ENCODE results near the gene FTCDNL1. TPM values are rescaled to one million over a fixed set of nuclear protein-coding genes. Genes with fewer than 3 reads are reported as not detected.
A peak's percentile ranks its signal among the peaks of the same experiment; 100 is the strongest.

Gene FTCDNL1
- polyA plus RNA-seq, 10 donors, result 1.4 to 3.0 (median 2.2) TPM

- peak in 1 of 3 donors; percentile 56 for DNase-seq
These were observed 8.2 kb downstream of the FTCDNL1 start for GRCh38 chr2:199842631-199843395.

- DNase-seq, result no peak
These were observed 9.6 kb downstream of the FTCDNL1 start for GRCh38 chr2:199841409-199841808.

DNA sequence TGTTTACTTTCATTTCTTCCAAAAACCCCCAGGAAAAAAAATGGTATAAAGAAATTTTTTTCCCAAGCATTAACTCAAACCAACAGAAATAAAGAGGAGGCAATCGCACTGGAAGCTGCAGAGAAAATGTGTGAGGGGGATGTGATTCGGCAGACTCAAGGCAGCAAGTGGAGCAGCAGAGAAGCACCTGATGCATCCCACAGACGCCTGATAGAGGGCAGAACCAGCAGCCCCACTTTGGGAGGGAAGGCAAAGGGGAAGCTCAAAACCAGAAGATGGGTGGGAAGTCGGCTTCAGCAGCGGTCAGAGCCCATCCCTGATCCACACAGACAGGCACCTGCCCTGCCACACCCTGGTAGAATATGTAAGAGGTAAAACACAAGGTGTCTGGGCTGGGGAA lies 12.6 kb downstream of the FTCDNL1 start:
- DNase-seq, result no peak

- no peak for DNase-seq
These were observed 14.0 kb downstream of the FTCDNL1 start for GRCh38 chr2:199836943-199837342.

- DNase-seq, result no peak
These were observed 17.5 kb downstream of the FTCDNL1 start for GRCh38 chr2:199833525-199833924.

- no peak for DNase-seq
These were observed 20.5 kb downstream of the FTCDNL1 start for GRCh38 chr2:199830531-199830930.

GRCh38 chr2:199829628-199830027 lies 21.4 kb downstream of the FTCDNL1 start:
- DNase-seq, result no peak

DNA sequence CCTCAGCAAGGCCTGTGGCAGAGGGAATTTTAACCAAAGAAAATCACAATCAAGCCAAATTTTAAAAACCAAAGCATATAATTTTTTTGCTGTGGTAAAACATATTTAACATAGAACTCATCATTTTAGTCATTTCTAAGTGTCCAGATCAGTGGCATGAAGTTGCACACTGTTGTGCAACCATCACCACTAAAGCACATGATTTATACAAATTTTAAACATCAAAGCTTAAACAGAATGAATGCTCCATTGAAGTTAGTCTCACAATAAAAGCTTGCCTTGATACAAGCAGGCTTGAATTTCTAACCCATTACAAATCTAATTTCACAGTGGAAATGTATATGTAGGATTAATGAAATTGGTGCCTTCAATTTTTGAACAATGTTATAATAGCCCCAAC lies 31.2 kb downstream of the FTCDNL1 start:
- DNase-seq, result no peak

- DNase-seq, result no peak
These were observed 32.2 kb downstream of the FTCDNL1 start for GRCh38 chr2:199818754-199819153.

DNA sequence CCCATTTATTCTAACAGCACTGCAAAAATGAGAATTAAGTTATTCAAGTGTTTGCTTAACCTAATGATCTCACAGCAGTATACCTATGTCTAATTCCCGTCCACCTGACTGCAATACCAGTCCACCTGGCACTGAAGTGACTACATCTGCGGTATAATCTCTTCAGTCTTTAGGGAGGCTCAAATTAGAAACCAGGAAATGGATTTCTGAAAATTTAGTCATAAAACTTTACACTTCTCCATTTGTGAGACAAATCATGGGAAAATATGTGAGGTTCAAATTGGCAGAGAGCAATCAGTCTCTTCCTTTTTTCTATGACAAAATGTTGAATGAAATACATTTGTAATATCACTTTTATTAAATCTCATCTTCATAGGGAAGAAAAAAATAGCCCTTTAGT lies 33.0 kb downstream of the FTCDNL1 start:
- DNase-seq, result no peak

DNA sequence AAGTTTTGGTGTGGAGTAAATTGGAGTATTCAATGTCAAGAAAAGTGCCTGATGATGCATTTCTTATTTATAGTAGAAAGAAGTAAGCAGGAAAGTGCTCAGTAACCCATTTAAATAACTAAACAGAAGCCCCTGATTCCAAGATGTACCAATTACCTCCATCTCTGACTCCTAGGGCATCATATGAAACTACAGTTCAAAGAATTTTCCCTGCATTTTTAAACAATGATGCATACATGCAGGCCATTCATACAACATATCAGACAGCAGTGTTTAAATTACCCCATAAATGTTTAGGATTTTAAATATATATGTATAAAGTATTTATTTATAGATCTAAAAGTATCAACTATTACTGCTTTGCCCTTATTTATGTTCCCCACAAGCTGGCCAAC lies 36.2 kb downstream of the FTCDNL1 start:
- no peak for DNase-seq

DNA sequence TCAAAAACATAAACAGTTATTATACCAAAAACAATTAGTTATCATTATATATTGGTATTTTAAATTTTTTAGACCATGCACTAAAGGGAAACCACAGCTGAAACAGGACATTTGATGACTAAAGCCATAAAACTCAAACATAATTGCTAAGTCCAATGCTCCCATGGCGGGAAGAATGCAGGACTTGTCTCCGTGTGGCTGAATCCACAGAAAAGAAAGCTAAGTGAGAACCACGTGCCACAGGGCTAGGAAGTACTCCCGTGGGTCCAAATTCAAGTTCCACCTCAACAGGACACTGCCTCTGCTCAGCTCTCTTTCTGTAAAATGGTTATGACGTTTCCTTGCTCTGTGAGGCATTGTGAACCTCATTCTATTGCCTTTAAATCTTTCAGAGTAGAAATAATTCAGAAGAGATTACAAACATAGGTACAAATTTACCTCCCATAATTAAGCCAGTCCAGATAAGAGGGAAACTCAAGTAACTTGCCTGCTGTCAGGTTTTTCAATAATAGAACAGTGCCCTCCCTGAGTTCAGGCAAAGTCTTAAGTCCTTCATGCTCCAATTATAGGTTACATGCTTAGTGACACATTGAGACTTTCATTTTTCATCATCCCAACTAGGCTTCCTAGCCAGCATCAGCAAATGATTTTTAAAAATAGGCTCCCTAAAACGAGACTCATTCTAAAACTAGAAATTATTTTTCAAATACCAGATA lies 36.7 kb downstream of the FTCDNL1 start:
- DNase-seq, result no peak

DNA sequence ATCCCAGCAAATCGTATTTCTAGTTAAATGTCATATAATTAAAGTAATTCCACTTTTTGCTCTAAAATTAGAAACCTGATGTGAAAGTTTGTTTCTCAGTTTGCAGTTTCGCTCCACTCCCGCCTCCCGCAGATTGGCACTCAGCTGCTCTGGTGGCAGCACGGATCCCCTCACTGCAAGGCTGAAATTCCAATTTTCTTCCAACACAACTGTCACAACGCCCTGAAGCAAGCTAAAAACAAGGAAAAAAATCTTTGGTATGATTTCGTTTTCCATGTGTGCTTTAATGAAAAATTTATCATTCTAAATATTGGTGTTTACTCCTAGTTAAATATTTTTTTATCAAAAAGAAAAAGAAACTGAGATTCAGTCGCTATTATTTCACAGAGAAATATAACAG lies 38.5 kb downstream of the FTCDNL1 start:
- no peak for DNase-seq

DNA sequence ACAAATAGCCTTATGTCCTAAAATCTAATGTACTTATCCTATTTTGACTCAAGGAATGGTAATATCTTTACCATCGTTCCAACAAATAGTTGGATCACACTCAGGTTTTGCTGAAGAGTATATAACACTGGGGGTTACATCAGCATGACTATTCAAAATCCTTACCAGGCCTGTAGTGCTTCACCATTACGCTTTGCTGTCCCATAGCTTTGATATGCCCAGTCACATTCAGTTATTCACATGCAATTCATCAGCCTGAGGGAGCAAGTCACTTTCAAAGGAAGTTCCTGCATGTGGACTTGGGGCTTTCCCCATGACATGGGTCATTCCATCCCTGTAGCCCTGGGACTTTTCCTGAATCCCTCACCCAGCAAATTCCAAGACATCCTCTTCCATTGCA lies 39.6 kb downstream of the FTCDNL1 start:
- no peak for DNase-seq

GRCh38 chr2:199810422-199811171 lies 40.4 kb downstream of the FTCDNL1 start:
- peak in 2 of 3 donors; percentile 29 to 49 for DNase-seq

DNA sequence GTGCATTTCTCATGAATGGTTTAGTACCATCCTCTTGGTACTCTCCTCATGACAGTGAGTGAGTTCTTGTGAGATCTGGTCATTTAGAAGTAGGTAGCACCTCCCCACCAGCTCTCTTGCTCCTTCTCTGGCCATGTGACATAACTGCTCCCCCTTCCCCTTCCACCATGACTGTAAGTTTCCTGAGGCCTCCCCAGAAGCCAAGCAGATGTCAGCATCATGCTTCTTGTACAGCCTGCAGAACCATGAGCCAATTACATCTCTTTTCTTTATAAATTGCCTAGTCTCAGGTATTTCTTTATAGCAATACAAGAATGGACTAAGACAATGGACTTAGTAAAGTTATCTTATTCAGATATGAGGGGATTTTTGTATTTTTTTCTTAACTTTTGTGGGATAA lies 43.0 kb downstream of the FTCDNL1 start:
- DNase-seq, result no peak

DNA sequence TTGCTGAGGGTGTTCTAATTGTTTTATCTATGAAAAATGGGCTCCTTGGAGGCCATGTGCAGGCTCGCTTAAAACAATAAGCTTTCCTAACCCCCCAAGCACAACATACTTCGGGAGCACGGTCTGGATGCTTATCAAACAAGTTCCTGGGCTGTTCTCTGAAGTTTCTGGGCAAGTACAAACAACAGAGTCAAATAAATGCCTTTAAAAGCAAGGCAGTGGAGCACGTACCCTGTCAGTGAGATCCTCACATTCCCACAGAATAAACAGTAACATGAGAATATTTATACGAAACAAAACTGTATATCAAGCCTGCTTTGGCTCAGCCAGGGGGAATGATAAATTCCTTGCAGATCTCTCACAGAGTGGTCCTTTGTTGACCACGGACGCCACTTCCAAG lies 44.8 kb downstream of the FTCDNL1 start:
- peak in 1 of 3 donors; percentile 5 for DNase-seq

GRCh38 chr2:199804831-199805230 lies 46.2 kb downstream of the FTCDNL1 start:
- no peak for DNase-seq

- DNase-seq, result peak; percentile 59 to 74 (median 65)
These were observed 52.0 kb downstream of the FTCDNL1 start for GRCh38 chr2:199798831-199799580.

DNA sequence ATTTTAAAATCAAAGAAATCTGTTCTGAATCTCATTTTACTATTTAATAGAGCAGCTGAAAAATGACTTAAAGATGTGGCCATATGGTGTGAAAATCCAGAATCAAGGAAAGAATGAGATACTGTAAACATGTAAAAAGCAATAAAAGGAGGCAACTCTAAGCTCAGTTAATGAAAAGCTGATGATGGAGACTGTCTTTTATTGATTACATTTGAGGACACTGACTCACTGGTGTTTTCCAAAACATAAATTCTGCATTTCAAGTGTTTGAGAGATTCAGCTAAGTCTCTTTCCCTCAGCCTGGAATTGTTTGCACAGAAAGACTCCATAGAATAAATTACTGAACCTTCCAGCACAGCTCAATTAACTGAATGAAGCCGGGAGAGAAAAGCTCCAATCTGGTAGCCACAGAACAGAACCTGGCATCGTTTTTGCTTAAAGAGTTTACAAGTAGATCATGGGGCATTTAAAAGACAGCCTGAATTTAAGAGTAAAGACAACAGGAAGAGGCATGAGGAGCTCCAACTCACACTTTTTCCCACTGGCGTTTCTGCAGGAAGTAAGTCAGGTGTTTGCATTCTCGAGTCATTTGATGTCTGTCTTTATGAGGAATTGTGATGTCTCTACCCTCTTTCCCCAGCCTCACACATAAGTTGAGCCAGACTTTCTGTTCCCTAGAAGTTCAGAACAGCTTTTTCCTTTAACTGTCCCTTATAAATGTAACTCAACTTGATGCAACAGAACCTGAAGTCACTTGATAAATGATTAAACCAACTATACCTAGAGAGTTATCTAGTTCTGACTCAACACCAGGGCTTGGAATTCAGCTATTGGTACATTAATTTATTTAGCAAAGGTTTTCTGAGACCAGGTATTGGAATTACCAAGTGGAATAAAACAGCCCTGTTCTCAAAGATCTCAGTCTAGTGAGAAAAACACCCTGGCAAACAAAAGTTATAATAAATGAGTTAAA lies 53.3 kb downstream of the FTCDNL1 start:
- DNase-seq, result no peak

- no peak for DNase-seq
These were observed 58.6 kb downstream of the FTCDNL1 start for GRCh38 chr2:199792381-199792780.

Measured in muscle of back (tissue), 11 donors.